Neural progenitor cell (in vitro differentiated cells): ENCODE data around the gene BTBD7. TPM values are rescaled to one million over a fixed set of nuclear protein-coding genes. Genes with fewer than 3 reads are reported as not detected.

Experiments used
- DNase-seq: peaks from one replicate; pipeline ENCODE4 v3.0.0-alpha.2; 2016; ENCODE audit warnings: low spot score
- H2AFZ ChIP-seq: fragments of 200-600 bp; sonication (generic); replicated peaks from 2 replicates; pipeline ENCODE4 v1.6.1; 2016; ENCODE audit warnings: antibody characterized with exemption
- H3F3A ChIP-seq: fragments of 200-600 bp; sonication (generic); 2 replicates; pipeline ENCODE4 v1.6.1; 2016; ENCODE audit warnings: antibody characterized with exemption, low read depth
- H3K27ac ChIP-seq: fragments of 200-600 bp; sonication (generic); 2 replicates; pipeline ENCODE4 v1.5.1; 2016; ENCODE audit warnings: mild to moderate bottlenecking
- H3K27me3 ChIP-seq: fragments of 200-600 bp; sonication (generic); 2 replicates; pipeline ENCODE4 v1.6.1; 2016; ENCODE audit warnings: mild to moderate bottlenecking, moderate library complexity
- H3K36me3 ChIP-seq: fragments of 200-600 bp; sonication (generic); 2 replicates; pipeline ENCODE4 v1.5.1; 2016
- H3K4me1 ChIP-seq: fragments of 200-600 bp; sonication (generic); 2 replicates; pipeline ENCODE4 v1.6.1; 2016; ENCODE audit warnings: mixed run types
- H3K4me2 ChIP-seq: fragments of 200-600 bp; sonication (generic); 2 replicates; pipeline ENCODE4 v1.6.1; 2016
- H3K4me3 ChIP-seq: fragments of 200-600 bp; sonication (generic); 2 replicates; pipeline ENCODE4 v1.5.1; 2016
- H3K79me2 ChIP-seq: fragments of 200-600 bp; sonication (generic); 2 replicates; pipeline ENCODE4 v1.6.1; 2016; ENCODE audit warnings: low read depth
- H3K9ac ChIP-seq: fragments of 200-600 bp; sonication (generic); 2 replicates; pipeline ENCODE4 v1.6.1; 2016
- H3K9me3 ChIP-seq: fragments of 200-600 bp; sonication (generic); 2 replicates; pipeline ENCODE4 v1.5.1; 2016; ENCODE audit warnings: low read depth
- H4K20me1 ChIP-seq: fragments of 200-600 bp; sonication (generic); 2 replicates; pipeline ENCODE4 v1.6.1; 2016; ENCODE audit warnings: low read depth
- H3K27ac Mint-ChIP-seq: 3 replicates; pipeline ENCODE4 v1.8.0; 2021; ENCODE audit warnings: mixed read lengths
- H3K27me3 Mint-ChIP-seq: 2 replicates; pipeline ENCODE4 v1.8.0; 2022; ENCODE audit warnings: low read depth, mild to moderate bottlenecking, inconsistent platforms, moderate library complexity, mixed read lengths; ENCODE audit not compliant: insufficient read depth
- H3K36me3 Mint-ChIP-seq: 3 replicates; pipeline ENCODE4 v1.8.0; 2021; ENCODE audit warnings: mixed read lengths
- H3K4me1 Mint-ChIP-seq: 3 replicates; pipeline ENCODE4 v1.8.0; 2021; ENCODE audit warnings: mixed read lengths
- H3K4me3 Mint-ChIP-seq: 3 replicates; pipeline ENCODE4 v1.8.0; 2021; ENCODE audit warnings: mild to moderate bottlenecking, moderate library complexity, mixed read lengths
- H3K9me3 Mint-ChIP-seq: 3 replicates; pipeline ENCODE4 v1.8.0; 2020; ENCODE audit warnings: mixed read lengths
- EZH2 ChIP-seq: fragments of 200-600 bp; sonication (generic); IDR thresholded peaks from 2 replicates; pipeline ENCODE4 v1.6.1; 2017; ENCODE audit warnings: antibody characterized with exemption, mild to moderate bottlenecking, moderate library complexity
- EZH2phosphoT487 ChIP-seq: fragments of 200-600 bp; sonication (generic); IDR thresholded peaks from 2 replicates; pipeline ENCODE4 v1.6.1; 2017; ENCODE audit warnings: antibody characterized with exemption
- total RNA-seq: library from RNA; depleted of rRNA; stranded (reverse); fragments of >200 nt; gene quantifications from 2 replicates; pipeline ENCODE4 v1.2.3, GENCODE V29; 2015; ENCODE audit warnings: low replicate concordance
- TF ChIP-seq, protein P1 (sequence below): fragments of 200-600 bp; sonication (generic); IDR thresholded peaks from 2 replicates; pipeline ENCODE4 v1.5.1; 2017; ENCODE audit warnings: antibody characterized with exemption, mild to moderate bottlenecking

The BTBD7 gene
- total RNA-seq, 1 donor from 2014 or later = 44.7 TPM

- Histone ChIP-seq H3K79me2 (peaks cover 5% of the 10 kb centered on the region), H3K27me3 (no peaks in the 10 kb centered on the region), H3K9ac (no peak overlapping the region), H2AFZ (no peak overlapping the region), H3K4me3 (no peak overlapping the region), H3K36me3 (no peaks in the 10 kb centered on the region), H3K9me3 (no peaks in the 10 kb centered on the region), H3F3A (no peaks in the 10 kb centered on the region), H3K4me1 (peaks cover 9% of the 10 kb centered on the region), H4K20me1 (peaks cover 34% of the 10 kb centered on the region), H3K4me2 (no peak overlapping the region), H3K27ac (no peak overlapping the region)
- H3K9me3 Mint-ChIP-seq = no peaks in the 10 kb centered on the region
- no peak overlapping the region for H3K27ac Mint-ChIP-seq
- TF ChIP-seq EZH2phosphoT487 (no peak), EZH2 (no peak)
- TF ChIP-seq, protein P1, sequence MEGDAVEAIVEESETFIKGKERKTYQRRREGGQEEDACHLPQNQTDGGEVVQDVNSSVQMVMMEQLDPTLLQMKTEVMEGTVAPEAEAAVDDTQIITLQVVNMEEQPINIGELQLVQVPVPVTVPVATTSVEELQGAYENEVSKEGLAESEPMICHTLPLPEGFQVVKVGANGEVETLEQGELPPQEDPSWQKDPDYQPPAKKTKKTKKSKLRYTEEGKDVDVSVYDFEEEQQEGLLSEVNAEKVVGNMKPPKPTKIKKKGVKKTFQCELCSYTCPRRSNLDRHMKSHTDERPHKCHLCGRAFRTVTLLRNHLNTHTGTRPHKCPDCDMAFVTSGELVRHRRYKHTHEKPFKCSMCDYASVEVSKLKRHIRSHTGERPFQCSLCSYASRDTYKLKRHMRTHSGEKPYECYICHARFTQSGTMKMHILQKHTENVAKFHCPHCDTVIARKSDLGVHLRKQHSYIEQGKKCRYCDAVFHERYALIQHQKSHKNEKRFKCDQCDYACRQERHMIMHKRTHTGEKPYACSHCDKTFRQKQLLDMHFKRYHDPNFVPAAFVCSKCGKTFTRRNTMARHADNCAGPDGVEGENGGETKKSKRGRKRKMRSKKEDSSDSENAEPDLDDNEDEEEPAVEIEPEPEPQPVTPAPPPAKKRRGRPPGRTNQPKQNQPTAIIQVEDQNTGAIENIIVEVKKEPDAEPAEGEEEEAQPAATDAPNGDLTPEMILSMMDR = no peak
- peaks cover 6% of the 10 kb centered on the region for H3K4me1 Mint-ChIP-seq
- H3K36me3 Mint-ChIP-seq = peaks cover 17% of the 10 kb centered on the region
- DNase-seq = no peak
- peaks cover 2% of the 10 kb centered on the region for H3K27me3 Mint-ChIP-seq
- H3K4me3 Mint-ChIP-seq = no peak overlapping the region
These were observed 56.7 kb downstream of the BTBD7 start for GRCh38 chr14:93276031-93276716.

DNA sequence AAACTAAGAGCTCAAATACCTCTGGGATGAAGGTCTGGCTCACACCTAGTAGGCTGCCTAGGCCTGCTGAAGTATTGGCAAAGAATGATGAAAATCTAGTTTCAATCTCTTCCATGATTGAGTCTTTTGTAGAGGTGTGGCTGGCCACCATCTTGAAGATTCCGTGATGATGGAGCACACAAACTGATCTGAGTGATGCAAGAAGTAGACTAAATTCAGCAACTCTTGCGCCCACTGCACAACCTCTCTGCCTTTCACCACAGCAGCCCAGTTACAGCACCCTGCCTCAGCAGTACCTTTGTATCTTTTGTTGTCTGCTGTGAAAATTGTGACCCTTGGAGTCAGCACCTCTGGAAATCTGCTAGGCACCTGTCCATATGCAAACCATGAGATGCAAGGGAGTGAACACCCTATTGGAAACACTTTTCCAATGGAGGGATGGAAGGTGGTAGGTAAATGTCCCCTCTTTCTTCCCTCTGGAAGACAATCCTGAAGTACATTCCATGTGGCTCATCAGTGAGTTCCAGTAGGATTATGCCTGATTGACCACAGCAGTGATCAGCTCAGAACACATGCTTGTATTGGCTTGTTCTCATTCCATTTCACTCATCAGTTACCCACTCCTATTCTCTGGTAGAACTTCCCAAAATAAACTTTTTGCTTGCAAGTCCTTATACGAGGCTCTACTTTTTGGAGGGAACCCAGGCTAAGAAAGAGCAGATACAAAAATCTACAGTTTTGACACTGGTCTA, 58.6 kb downstream of the BTBD7 start:
- Mint-ChIP-seq H3K36me3 (peaks cover 17% of the 10 kb centered on the region), H3K4me1 (peaks cover 10% of the 10 kb centered on the region), H3K27me3 (peaks cover 2% of the 10 kb centered on the region), H3K27ac (no peak overlapping the region), H3K9me3 (no peaks in the 10 kb centered on the region), H3K4me3 (no peak overlapping the region)
- H4K20me1 ChIP-seq = peaks cover 49% of the 10 kb centered on the region
- no peaks in the 10 kb centered on the region for H3K27me3 ChIP-seq
- TF ChIP-seq, protein P1 = no peak
- TF ChIP-seq EZH2phosphoT487 (no peak), EZH2 (no peak)
- H3K9me3 ChIP-seq = no peaks in the 10 kb centered on the region
- no peak overlapping the region for H3K27ac ChIP-seq
- peaks cover 9% of the 10 kb centered on the region for H3K79me2 ChIP-seq
- no peak overlapping the region for H3K4me3 ChIP-seq
- peaks cover 15% of the 10 kb centered on the region for H3K4me1 ChIP-seq
- H3K36me3 ChIP-seq = no peaks in the 10 kb centered on the region
- no peak overlapping the region for H3K9ac ChIP-seq
- H2AFZ ChIP-seq = no peak overlapping the region
- peaks cover 4% of the 10 kb centered on the region for H3F3A ChIP-seq
- no peak overlapping the region for H3K4me2 ChIP-seq
- DNase-seq = no peak

GRCh38 chr14:93271111-93271510, 61.7 kb downstream of the BTBD7 start:
- Mint-ChIP-seq H3K4me3 (no peak overlapping the region), H3K36me3 (peaks cover 9% of the 10 kb centered on the region), H3K27me3 (peaks cover 2% of the 10 kb centered on the region), H3K27ac (no peak overlapping the region), H3K9me3 (no peaks in the 10 kb centered on the region), H3K4me1 (peaks cover 14% of the 10 kb centered on the region)
- no peaks in the 10 kb centered on the region for H3K27me3 ChIP-seq
- peaks cover 29% of the 10 kb centered on the region for H3K79me2 ChIP-seq
- no peak overlapping the region for H2AFZ ChIP-seq
- no peak for TF ChIP-seq EZH2phosphoT487
- TF ChIP-seq EZH2 = no peak
- TF ChIP-seq, protein P1 = no peak
- H3K27ac ChIP-seq = no peak overlapping the region
- no peak overlapping the region for H3K4me2 ChIP-seq
- H3F3A ChIP-seq = peaks cover 4% of the 10 kb centered on the region
- H3K9ac ChIP-seq = no peak overlapping the region
- H4K20me1 ChIP-seq = peaks cover 57% of the 10 kb centered on the region
- DNase-seq = no peak
- H3K9me3 ChIP-seq = no peaks in the 10 kb centered on the region
- H3K36me3 ChIP-seq = no peaks in the 10 kb centered on the region
- H3K4me1 ChIP-seq = peaks cover 15% of the 10 kb centered on the region
- H3K4me3 ChIP-seq = no peak overlapping the region
